ENCODE data around the gene KRT26.
"Not testable (repeated sequence)": the region's sequence is repeated elsewhere in the genome, so short reads cannot be mapped to it uniquely, and the experiment has no call there.

KRT26 gene

GRCh38 chr17:40817103-40817682 lies 45.2 kb upstream of the KRT26 start:
- Histone ChIP-seq H3K4me3 (no peak overlapping the region), H3K27ac (no peak overlapping the region)
- DNase-seq (ENCODE audit: low spot score): no peak
- TF ChIP-seq CTCF (IDR thresholded peaks at IDR 0.05): no peak

- Histone ChIP-seq H3K27ac (no peak overlapping the region), H3K4me3 (no peak overlapping the region)
- DNase-seq (ENCODE audit: low spot score): no peak
- no peak for TF ChIP-seq CTCF (IDR thresholded peaks at IDR 0.05)
These were observed 44.6 kb upstream of the KRT26 start for GRCh38 chr17:40816569-40816968.

GRCh38 chr17:40815381-40815780 lies 43.4 kb upstream of the KRT26 start:
- DNase-seq (ENCODE audit: low spot score): no peak
- no peak overlapping the region for H3K27ac ChIP-seq

GRCh38 chr17:40814657-40815056 lies 42.7 kb upstream of the KRT26 start:
- DNase-seq (ENCODE audit: low spot score); H3K27ac ChIP-seq; H3K4me3 ChIP-seq: not testable (repeated sequence)

More at GRCh38 chr17:40815381-40815780, 43.4 kb upstream of the KRT26 start:
- no peak overlapping the region for H3K4me3 ChIP-seq
- TF ChIP-seq CTCF (IDR thresholded peaks at IDR 0.05): no peak

GRCh38 chr17:40813804-40814203 lies 41.8 kb upstream of the KRT26 start:
- Histone ChIP-seq H3K4me3 (no peak overlapping the region), H3K27ac (no peak overlapping the region)
- no peak for TF ChIP-seq CTCF (IDR thresholded peaks at IDR 0.05)
- DNase-seq (ENCODE audit: low spot score): no peak

- Histone ChIP-seq H3K4me3 (no peak overlapping the region), H3K27ac (no peak overlapping the region)
- no peak for TF ChIP-seq CTCF (IDR thresholded peaks at IDR 0.05)
- no peak for DNase-seq (ENCODE audit: low spot score)
These were observed 40.6 kb upstream of the KRT26 start for GRCh38 chr17:40812639-40813038.

- Histone ChIP-seq H3K27ac (no peak overlapping the region), H3K4me3 (no peak overlapping the region)
- no peak for DNase-seq (ENCODE audit: low spot score)
- no peak for TF ChIP-seq CTCF (IDR thresholded peaks at IDR 0.05)
These were observed 38.5 kb upstream of the KRT26 start for GRCh38 chr17:40810494-40810893.
